Lower lobe of right lung (tissue), 2 donors: ENCODE data around the gene MS4A10. TPM values are rescaled to one million over a fixed set of nuclear protein-coding genes. Genes with fewer than 3 reads are reported as not detected.

Experiments used
- ATAC-seq, 2 donors: fragments of 200-7000 bp; cut with Tn5 transposase; one replicate each; pipeline ENCODE4 v1.9.1; 2020 to 2022; ENCODE audit warnings: mild to moderate bottlenecking in 2 of 2, moderate library complexity in 2 of 2
- DNase-seq: peaks from one replicate; pipeline ENCODE4 v3.0.0-alpha.2; 2020
- H3K27ac ChIP-seq: fragments of 200-600 bp; one replicate; pipeline ENCODE4 v1.8.0; 2022
- H3K27me3 ChIP-seq: fragments of 200-600 bp; one replicate; pipeline ENCODE4 v1.8.0; 2022; ENCODE audit warnings: low read depth
- H3K36me3 ChIP-seq: fragments of 200-600 bp; one replicate; pipeline ENCODE4 v1.8.0; 2022; ENCODE audit warnings: mild to moderate bottlenecking
- H3K4me1 ChIP-seq: fragments of 200-600 bp; one replicate; pipeline ENCODE4 v1.8.0; 2022
- H3K4me3 ChIP-seq: fragments of 200-600 bp; one replicate; pipeline ENCODE4 v1.8.0; 2022; ENCODE audit warnings: mild to moderate bottlenecking
- H3K9me3 ChIP-seq: fragments of 200-600 bp; one replicate; pipeline ENCODE4 v1.8.0; 2022
- CTCF ChIP-seq: fragments of 200-600 bp; IDR thresholded peaks from one replicate; pipeline ENCODE4 v1.8.0; 2022; ENCODE audit warnings: antibody characterized with exemption, mild to moderate bottlenecking
- intact Hi-C: fragments of 100-400 bp; cut with DNase I; formaldehyde crosslinking; loops from one replicate; pipeline ENCODE4 v1.11.0; 2022
- total RNA-seq: library from RNA; stranded (reverse); fragmentation: NEBNext Ultra II Directional; extraction: Animal tissue kit (Norgen Biotek cat#: 25700); gene quantifications from one replicate; pipeline ENCODE4 v1.2.1, GENCODE V29; 2021
- donor health status: DM: no; HTN: yes; CAD: no; lungs with severe emphysema.

Gene MS4A10
- total RNA-seq, 1 donor from 2014 or later = not detected

- Histone ChIP-seq H3K9me3 (no peaks in the 10 kb centered on the region), H3K4me1 (peaks cover 19% of the 10 kb centered on the region), H3K36me3 (peaks cover 51% of the 10 kb centered on the region), H3K27ac (no peak overlapping the region), H3K27me3 (no peaks in the 10 kb centered on the region), H3K4me3 (no peak overlapping the region)
- intact Hi-C loops = no loop called here
- DNase-seq = no peak
- no peak for TF ChIP-seq CTCF
- no peak for ATAC-seq
Observed at GRCh38 chr11:60847896-60848295, 62.8 kb downstream of the MS4A10 start.

GRCh38 chr11:60848714-60849151, 63.6 kb downstream of the MS4A10 start:
- Histone ChIP-seq H3K4me1 (peaks cover 11% of the 10 kb centered on the region), H3K36me3 (peaks cover 51% of the 10 kb centered on the region), H3K9me3 (no peaks in the 10 kb centered on the region), H3K27ac (no peak overlapping the region), H3K4me3 (no peak overlapping the region), H3K27me3 (no peaks in the 10 kb centered on the region)
- no peak for TF ChIP-seq CTCF
- intact Hi-C loops = no loop called here
- DNase-seq (no peak), ATAC-seq (peak in 1 of 2 donors; percentile 2)

GRCh38 chr11:60849641-60850520, 64.7 kb downstream of the MS4A10 start:
- H3K4me1 ChIP-seq = no peaks in the 10 kb centered on the region
- intact Hi-C loops = no loop called here
- peaks cover 51% of the 10 kb centered on the region for H3K36me3 ChIP-seq
- ATAC-seq (no peak), DNase-seq (no peak)
- H3K4me3 ChIP-seq = no peak overlapping the region
- no peak for TF ChIP-seq CTCF
- H3K27ac ChIP-seq = no peak overlapping the region
- H3K9me3 ChIP-seq = no peaks in the 10 kb centered on the region
- no peaks in the 10 kb centered on the region for H3K27me3 ChIP-seq

Other genes starting within 250 kb of the MS4A10 start
- 33.5 TPM for gene MS4A8, start 85.7 kb upstream of the MS4A10 start, total RNA-seq
- not detected for gene MS4A18, start 60.6 kb upstream of the MS4A10 start, total RNA-seq
- gene MS4A15, start 28.5 kb upstream of the MS4A10 start, total RNA-seq = 113 TPM
- gene CCDC86, start 56.8 kb downstream of the MS4A10 start, total RNA-seq = 12.6 TPM
- gene PTGDR2, start 70.6 kb downstream of the MS4A10 start, total RNA-seq = 0.86 TPM
- gene ZP1, start 82.2 kb downstream of the MS4A10 start, total RNA-seq = not detected
- 58.1 TPM for gene PRPF19, start 121.3 kb downstream of the MS4A10 start, total RNA-seq
- 142 TPM for gene TMEM109, start 128.8 kb downstream of the MS4A10 start, total RNA-seq
- 13.9 TPM for gene TMEM132A, start 139.1 kb downstream of the MS4A10 start, total RNA-seq
- gene SLC15A3, start 166.8 kb downstream of the MS4A10 start, total RNA-seq = 199 TPM
- gene CD6, start 186.3 kb downstream of the MS4A10 start, total RNA-seq = 6.1 TPM